ENCODE data around the gene SHF. TPM values are rescaled to one million over a fixed set of nuclear protein-coding genes. Genes with fewer than 3 reads are reported as not detected.
"Not testable (repeated sequence)": the region's sequence is repeated elsewhere in the genome, so short reads cannot be mapped to it uniquely, and the experiment has no call there.

The SHF gene
- total RNA-seq, 4 donors from 2014 or later: 6.0 to 19.4 (median 13.0) TPM

- no peak overlapping the region for H3K4me3 ChIP-seq (ENCODE audit: low read depth, poor library complexity, severe bottlenecking)
- intact Hi-C loops (cut with DNase I; ENCODE audit: low total_unique reads): no loop called here
- DNase-seq (ENCODE audit: low spot score in 2 of 2): no peak
- WGBS, 2 donors: 86 to 93% methylated on average over 8 of the region's 8 CpGs
- TF ChIP-seq CTCF (IDR thresholded peaks at IDR 0.05): no peak
- TF ChIP-seq POLR2A (IDR thresholded peaks at IDR 0.05): no peak
Observed at GRCh38 chr15:45137703-45138102, 50.1 kb downstream of the SHF start.

GRCh38 chr15:45136378-45136764 lies 51.4 kb downstream of the SHF start:
- no peak for DNase-seq (ENCODE audit: low spot score in 2 of 2)
- intact Hi-C loops (cut with DNase I; ENCODE audit: low total_unique reads): no loop called here
- no peak overlapping the region for H3K4me3 ChIP-seq (ENCODE audit: low read depth, poor library complexity, severe bottlenecking)
- TF ChIP-seq CTCF (IDR thresholded peaks at IDR 0.05): no peak
- TF ChIP-seq POLR2A (IDR thresholded peaks at IDR 0.05): no peak
- 59 to 61% methylated on average over 10 of the region's 10 CpGs for WGBS, 2 donors

- intact Hi-C loops (cut with DNase I; ENCODE audit: low total_unique reads); H3K4me3 ChIP-seq (ENCODE audit: low read depth, poor library complexity, severe bottlenecking); DNase-seq (ENCODE audit: low spot score in 2 of 2): not testable (repeated sequence)
- WGBS, 2 donors: 60 to 66% methylated on average over 8 to 9 of the region's 37 CpGs
Observed at GRCh38 chr15:45135705-45136377, 51.9 kb downstream of the SHF start.

- 35 to 42% methylated on average over 40 to 45 of the region's 57 CpGs for WGBS, 2 donors
- no peak for DNase-seq (ENCODE audit: low spot score in 2 of 2)
- TF ChIP-seq POLR2A (IDR thresholded peaks at IDR 0.05) (no peak), CTCF (IDR thresholded peaks at IDR 0.05) (no peak)
- H3K4me3 ChIP-seq (ENCODE audit: low read depth, poor library complexity, severe bottlenecking): no peak overlapping the region
- intact Hi-C loops (cut with DNase I; ENCODE audit: low total_unique reads): no loop called here
Observed at GRCh38 chr15:45134682-45135604, 52.8 kb downstream of the SHF start.

GRCh38 chr15:45134046-45134445 lies 53.7 kb downstream of the SHF start:
- intact Hi-C loops (cut with DNase I; ENCODE audit: low total_unique reads): no loop called here
- no peak overlapping the region for H3K4me3 ChIP-seq (ENCODE audit: low read depth, poor library complexity, severe bottlenecking)
- TF ChIP-seq POLR2A (IDR thresholded peaks at IDR 0.05): no peak
- no peak for TF ChIP-seq CTCF (IDR thresholded peaks at IDR 0.05)
- no peak for DNase-seq (ENCODE audit: low spot score in 2 of 2)
- WGBS, 2 donors: 93 to 94% methylated on average over 7 of the region's 7 CpGs

GRCh38 chr15:45133561-45133920 lies 54.2 kb downstream of the SHF start:
- no peak for DNase-seq (ENCODE audit: low spot score in 2 of 2)
- TF ChIP-seq CTCF (IDR thresholded peaks at IDR 0.05) (no peak), POLR2A (IDR thresholded peaks at IDR 0.05) (no peak)
- H3K4me3 ChIP-seq (ENCODE audit: low read depth, poor library complexity, severe bottlenecking): no peak overlapping the region
- 49 to 50% methylated on average over 5 of the region's 5 CpGs for WGBS, 2 donors
- intact Hi-C loops (cut with DNase I; ENCODE audit: low total_unique reads): no loop called here
